Lower leg skin (tissue), 3 donors: ENCODE results near the gene SUB1.

Experiments
- CTCF ChIP-seq, 3 donors: fragments of 450-650 bp; IDR thresholded peaks; one replicate each; pipeline ENCODE4 v1.5.1; 2016; ENCODE audit warnings: antibody characterized with exemption in 3 of 3, mild to moderate bottlenecking in 3 of 3, moderate library complexity in 2 of 3
- POLR2A ChIP-seq, 2 donors: fragments of 450-650 bp; IDR thresholded peaks; one replicate each; pipeline ENCODE4 v1.6.1; 2016 to 2017; ENCODE audit warnings: antibody characterized with exemption in 2 of 2, mild to moderate bottlenecking in 1 of 2, moderate library complexity in 1 of 2

- no peak for TF ChIP-seq CTCF (IDR thresholded peaks at IDR 0.05)
- no peak for TF ChIP-seq POLR2A (IDR thresholded peaks at IDR 0.05)
Observed at GRCh38 chr5:32589416-32589815, 4.1 kb downstream of the SUB1 start.
